Measurements from ENCODE around the gene TMEM178B.

- TF ChIP-seq CTCF (IDR thresholded peaks at IDR 0.05) (no peak), EP300 (IDR thresholded peaks at IDR 0.05) (no peak)
Measured at GRCh38 chr7:141344153-141344935, 270.5 kb downstream of the TMEM178B start.

All from ovary (tissue), 3 donors.